Measurements from ENCODE around the gene PRAMEF1.

The PRAMEF1 gene

DNA sequence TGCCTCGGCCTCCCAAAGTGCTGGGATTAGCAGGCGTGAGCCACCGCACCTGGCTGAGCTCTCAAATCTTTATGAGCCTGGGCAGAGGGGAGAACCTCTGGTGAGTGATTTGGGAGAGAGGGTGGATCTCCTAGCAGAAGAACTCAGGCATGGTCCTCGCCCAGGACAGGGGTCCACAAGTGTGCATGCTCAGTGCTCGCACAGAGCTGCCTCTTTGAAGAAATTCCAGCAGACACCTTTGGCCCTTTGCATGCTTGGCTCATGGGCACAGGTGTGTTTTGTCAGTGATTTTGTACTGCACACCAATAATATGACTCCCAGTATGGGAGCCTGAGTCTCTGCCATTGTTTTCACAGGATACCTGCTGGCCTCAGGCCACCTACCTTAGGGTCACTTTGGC is 29.4 kb upstream of the PRAMEF1 start:
- 0 out of 2 replicates have a peak, but pooled peaks cover 2% of the 10 kb centered on the region for H3K27me3 ChIP-seq (ENCODE audit: control insufficient read depth, low read length)
- H3K27ac ChIP-seq (ENCODE audit: low read depth, low read length): no peak overlapping the region
- TF ChIP-seq, protein P1, sequence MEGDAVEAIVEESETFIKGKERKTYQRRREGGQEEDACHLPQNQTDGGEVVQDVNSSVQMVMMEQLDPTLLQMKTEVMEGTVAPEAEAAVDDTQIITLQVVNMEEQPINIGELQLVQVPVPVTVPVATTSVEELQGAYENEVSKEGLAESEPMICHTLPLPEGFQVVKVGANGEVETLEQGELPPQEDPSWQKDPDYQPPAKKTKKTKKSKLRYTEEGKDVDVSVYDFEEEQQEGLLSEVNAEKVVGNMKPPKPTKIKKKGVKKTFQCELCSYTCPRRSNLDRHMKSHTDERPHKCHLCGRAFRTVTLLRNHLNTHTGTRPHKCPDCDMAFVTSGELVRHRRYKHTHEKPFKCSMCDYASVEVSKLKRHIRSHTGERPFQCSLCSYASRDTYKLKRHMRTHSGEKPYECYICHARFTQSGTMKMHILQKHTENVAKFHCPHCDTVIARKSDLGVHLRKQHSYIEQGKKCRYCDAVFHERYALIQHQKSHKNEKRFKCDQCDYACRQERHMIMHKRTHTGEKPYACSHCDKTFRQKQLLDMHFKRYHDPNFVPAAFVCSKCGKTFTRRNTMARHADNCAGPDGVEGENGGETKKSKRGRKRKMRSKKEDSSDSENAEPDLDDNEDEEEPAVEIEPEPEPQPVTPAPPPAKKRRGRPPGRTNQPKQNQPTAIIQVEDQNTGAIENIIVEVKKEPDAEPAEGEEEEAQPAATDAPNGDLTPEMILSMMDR (IDR thresholded peaks at IDR 0.05; ENCODE audit: low read depth, low read length, poor library complexity, severe bottlenecking): no peak
- no peak for TF ChIP-seq EZH2phosphoT487 (IDR thresholded peaks at IDR 0.05; ENCODE audit: borderline replicate concordance, low read length)
- no peaks in the 10 kb centered on the region for H3K9me2 ChIP-seq (replicated peaks; ENCODE audit: control insufficient read depth, low read length)
- H3K4me3 ChIP-seq (ENCODE audit: low read length): no peak overlapping the region
- no peaks in the 10 kb centered on the region for H3F3A ChIP-seq (ENCODE audit: control insufficient read depth, insufficient read depth)
- no peaks in the 10 kb centered on the region for H3K4me1 ChIP-seq (ENCODE audit: control insufficient read depth, low read length)
- no peaks in the 10 kb centered on the region for H3K9me3 ChIP-seq (ENCODE audit: control insufficient read depth, insufficient read depth, low read length)
- H3K79me2 ChIP-seq (ENCODE audit: control insufficient read depth, low read length): no peaks in the 10 kb centered on the region
- H4K20me1 ChIP-seq (ENCODE audit: control insufficient read depth, insufficient read depth, low read depth, low read length): no peaks in the 10 kb centered on the region
- no peak overlapping the region for H3K4me2 ChIP-seq (ENCODE audit: low read length)
- H3K36me3 ChIP-seq (ENCODE audit: control insufficient read depth, low read length): no peaks in the 10 kb centered on the region

DNA sequence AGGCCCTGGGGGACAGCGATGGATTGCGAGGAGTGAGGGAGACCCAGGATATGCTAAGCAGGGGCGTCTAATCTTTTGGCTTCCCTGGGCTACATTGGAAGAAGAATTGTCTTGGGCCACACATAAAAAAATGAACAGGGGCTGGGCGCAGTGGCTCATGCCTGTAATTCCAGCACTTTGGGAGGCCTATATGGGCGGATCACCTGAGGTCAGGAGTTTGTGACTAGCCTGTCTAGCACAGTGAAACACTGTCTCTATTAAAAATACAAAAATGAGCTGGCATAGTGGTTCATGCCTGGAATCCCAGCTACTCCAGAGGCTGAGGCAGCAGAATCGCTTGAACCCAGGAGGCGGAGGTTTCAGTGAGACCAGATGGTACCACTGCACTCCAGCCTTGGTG is 28.4 kb upstream of the PRAMEF1 start:
- Histone ChIP-seq H3K9me3 (ENCODE audit: control insufficient read depth, insufficient read depth, low read length) (no peaks in the 10 kb centered on the region), H3K4me1 (ENCODE audit: control insufficient read depth, low read length) (no peaks in the 10 kb centered on the region), H3K79me2 (ENCODE audit: control insufficient read depth, low read length) (no peaks in the 10 kb centered on the region), H3K9me2 (replicated peaks; ENCODE audit: control insufficient read depth, low read length) (no peaks in the 10 kb centered on the region), H3K27ac (ENCODE audit: low read depth, low read length) (no peak overlapping the region), H3K36me3 (ENCODE audit: control insufficient read depth, low read length) (no peaks in the 10 kb centered on the region), H3K4me3 (ENCODE audit: low read length) (no peak overlapping the region), H3F3A (ENCODE audit: control insufficient read depth, insufficient read depth) (no peaks in the 10 kb centered on the region), H4K20me1 (ENCODE audit: control insufficient read depth, insufficient read depth, low read depth, low read length) (no peaks in the 10 kb centered on the region), H3K4me2 (ENCODE audit: low read length) (no peak overlapping the region), H3K27me3 (ENCODE audit: control insufficient read depth, low read length) (0 out of 2 replicates have a peak, but pooled peaks cover 2% of the 10 kb centered on the region)
- TF ChIP-seq, protein P1 (IDR thresholded peaks at IDR 0.05; ENCODE audit: low read depth, low read length, poor library complexity, severe bottlenecking): no peak
- TF ChIP-seq EZH2phosphoT487 (IDR thresholded peaks at IDR 0.05; ENCODE audit: borderline replicate concordance, low read length): no peak

DNA sequence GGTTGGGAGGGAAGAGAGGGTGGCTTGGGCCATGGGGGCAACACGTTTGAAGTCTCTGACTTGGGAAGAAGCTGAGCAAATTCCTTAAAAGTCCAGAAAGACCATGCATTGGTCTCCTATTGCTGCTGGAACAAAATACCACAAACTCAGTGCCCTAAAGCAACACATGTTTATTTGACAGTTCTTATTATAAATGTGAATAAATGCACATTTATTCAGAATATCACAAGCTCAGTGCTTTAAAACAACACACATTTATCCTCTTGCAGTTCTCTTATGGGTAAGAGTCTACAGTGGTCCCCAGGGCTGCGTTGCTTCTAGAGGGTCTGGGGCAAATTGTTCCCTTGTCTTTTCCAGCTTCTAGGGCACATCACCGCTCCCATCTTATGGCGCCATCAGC is 27.7 kb upstream of the PRAMEF1 start:
- Histone ChIP-seq H3K4me3 (ENCODE audit: low read length) (no peak overlapping the region), H3K9me2 (replicated peaks; ENCODE audit: control insufficient read depth, low read length) (no peaks in the 10 kb centered on the region), H3F3A (ENCODE audit: control insufficient read depth, insufficient read depth) (no peaks in the 10 kb centered on the region), H3K9me3 (ENCODE audit: control insufficient read depth, insufficient read depth, low read length) (no peaks in the 10 kb centered on the region), H3K79me2 (ENCODE audit: control insufficient read depth, low read length) (no peaks in the 10 kb centered on the region), H3K4me2 (ENCODE audit: low read length) (no peak overlapping the region), H3K27ac (ENCODE audit: low read depth, low read length) (no peak overlapping the region), H4K20me1 (ENCODE audit: control insufficient read depth, insufficient read depth, low read depth, low read length) (no peaks in the 10 kb centered on the region), H3K36me3 (ENCODE audit: control insufficient read depth, low read length) (no peaks in the 10 kb centered on the region), H3K27me3 (ENCODE audit: control insufficient read depth, low read length) (0 out of 2 replicates have a peak, but pooled peaks cover 2% of the 10 kb centered on the region), H3K4me1 (ENCODE audit: control insufficient read depth, low read length) (no peaks in the 10 kb centered on the region)
- TF ChIP-seq, protein P1 (IDR thresholded peaks at IDR 0.05; ENCODE audit: low read depth, low read length, poor library complexity, severe bottlenecking): no peak
- TF ChIP-seq EZH2phosphoT487 (IDR thresholded peaks at IDR 0.05; ENCODE audit: borderline replicate concordance, low read length): no peak
